Measurements from ENCODE around the gene CSF1.

The CSF1 gene

DNA sequence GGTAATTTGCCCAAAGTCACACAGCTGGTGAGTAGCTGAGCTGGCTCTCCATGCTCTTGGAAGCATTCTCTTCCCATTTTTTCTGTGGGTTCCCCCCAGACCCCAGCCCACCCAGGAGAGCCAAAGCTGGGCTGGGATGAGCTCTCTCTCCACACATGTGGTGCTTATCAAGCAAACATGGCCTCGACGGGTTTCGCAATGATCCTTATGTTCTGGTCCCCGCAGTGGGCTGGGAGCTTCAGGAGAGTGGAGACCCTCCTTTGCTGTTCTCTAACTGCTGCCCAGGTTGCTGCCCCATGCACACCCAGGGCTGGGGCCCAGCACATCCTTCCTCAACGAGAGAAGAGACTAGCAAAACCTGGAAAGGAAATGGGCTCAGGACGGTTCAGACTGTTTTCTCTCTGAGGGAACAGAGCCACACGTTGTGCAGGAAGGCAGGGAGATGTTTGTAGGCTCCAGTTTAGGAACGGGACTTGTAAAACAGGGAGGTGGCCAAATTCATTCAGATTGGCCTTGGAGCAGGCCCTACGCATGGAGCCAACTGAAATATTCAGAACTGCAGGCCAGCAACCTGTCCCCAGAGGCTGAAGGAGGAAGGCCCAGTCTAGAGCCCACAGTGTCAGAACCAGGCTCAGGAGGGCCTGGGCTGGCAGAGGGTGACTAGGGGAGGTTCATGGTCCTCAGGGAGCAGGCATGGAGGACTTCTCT is 27.2 kb upstream of the CSF1 start:
- DNase-seq, result no peak

DNA sequence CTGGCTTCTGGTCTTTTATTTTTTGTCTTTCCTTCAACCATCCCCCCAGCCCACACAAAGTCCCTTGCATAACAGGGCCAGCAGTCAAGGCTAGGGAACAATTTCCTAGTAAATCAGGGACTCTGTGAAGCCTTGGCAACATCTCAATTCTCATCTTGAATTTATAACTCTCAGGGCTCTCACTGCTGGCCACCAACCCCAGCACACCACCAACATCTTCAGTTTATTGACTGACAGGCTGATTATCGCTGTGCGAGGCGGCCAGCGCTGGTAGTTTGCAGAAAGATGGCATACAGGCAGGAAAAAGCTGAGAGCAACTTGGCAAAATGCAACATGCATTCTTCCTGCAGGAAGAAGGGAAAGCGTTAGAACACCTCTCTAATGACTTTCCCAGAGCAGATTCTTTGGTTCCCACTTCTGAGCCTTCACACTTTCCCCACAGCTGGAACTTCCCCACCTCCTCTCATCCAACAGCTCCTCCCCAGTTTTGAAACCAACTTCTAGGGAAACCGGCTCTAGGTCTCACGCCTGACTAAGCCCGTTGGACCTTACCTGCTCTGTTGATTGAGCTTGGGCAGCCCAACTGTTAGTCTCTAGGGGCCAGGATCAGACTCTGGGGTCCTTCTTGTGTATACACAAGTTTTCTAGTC is 26.3 kb upstream of the CSF1 start:
- DNase-seq, result no peak

- DNase-seq, result no peak
These were observed 25.1 kb upstream of the CSF1 start for GRCh38 chr1:109885589-109885988.

GRCh38 chr1:109886827-109887226 is 23.8 kb upstream of the CSF1 start:
- DNase-seq, result no peak

DNA sequence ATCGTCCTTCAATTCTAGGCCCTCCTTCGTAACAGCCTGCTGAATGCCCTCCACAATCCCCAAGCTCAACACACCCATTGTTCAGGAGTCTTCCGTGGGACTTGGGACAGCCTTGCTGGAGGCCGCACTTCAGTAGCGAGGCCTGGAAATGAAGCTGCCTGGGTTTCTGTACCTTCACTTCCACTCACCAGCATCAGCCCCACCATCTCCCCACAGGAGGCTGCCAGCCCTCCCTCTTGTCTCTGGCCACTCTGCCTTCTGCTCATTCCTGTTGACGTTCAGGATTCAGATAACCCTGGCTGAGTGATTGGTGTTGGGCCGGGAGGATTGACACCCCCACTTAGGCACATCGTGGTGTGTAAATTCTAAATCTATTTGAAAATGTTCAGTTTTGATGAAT is 23.4 kb upstream of the CSF1 start:
- no peak for DNase-seq

DNA sequence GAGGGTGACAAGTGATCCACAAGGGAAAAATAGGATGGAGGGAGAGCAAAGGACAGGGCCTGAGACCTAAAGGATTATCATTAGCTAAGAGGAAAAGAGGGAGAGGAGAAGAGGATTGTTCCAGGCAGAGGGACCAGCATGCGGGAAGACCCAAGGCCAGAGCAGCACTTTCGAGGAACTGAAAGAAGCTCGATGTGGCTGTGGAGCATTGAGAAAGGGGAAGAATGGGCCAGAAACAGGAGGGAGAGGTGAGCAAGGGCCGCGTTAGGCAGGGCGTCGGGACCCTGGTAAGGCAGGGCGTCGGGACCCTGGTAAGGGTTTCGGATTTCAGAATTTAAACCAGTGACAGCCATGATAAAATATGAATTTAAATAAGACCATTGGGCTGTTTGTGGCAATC is 22.8 kb upstream of the CSF1 start:
- DNase-seq, result no peak

DNA sequence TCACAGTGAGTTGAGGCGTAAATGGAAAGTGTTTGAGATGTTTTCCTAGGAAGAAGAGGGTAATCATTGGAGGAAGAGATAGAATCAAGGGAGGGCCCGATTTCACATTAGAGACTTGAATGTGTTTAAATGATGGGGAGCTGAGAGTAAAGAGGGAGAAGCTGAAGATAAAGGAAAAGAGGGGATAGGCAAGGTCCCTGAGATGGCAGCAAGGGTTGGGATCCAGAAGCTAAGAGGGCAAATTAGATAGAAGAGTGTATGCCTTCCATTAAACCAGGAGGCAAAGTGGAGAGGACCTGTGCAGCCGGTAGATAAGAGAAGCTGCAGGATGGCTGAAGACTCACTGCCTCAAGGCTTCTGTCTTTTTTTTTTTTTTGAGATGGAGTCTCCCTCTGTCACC is 21.6 kb upstream of the CSF1 start:
- DNase-seq, result no peak

DNA sequence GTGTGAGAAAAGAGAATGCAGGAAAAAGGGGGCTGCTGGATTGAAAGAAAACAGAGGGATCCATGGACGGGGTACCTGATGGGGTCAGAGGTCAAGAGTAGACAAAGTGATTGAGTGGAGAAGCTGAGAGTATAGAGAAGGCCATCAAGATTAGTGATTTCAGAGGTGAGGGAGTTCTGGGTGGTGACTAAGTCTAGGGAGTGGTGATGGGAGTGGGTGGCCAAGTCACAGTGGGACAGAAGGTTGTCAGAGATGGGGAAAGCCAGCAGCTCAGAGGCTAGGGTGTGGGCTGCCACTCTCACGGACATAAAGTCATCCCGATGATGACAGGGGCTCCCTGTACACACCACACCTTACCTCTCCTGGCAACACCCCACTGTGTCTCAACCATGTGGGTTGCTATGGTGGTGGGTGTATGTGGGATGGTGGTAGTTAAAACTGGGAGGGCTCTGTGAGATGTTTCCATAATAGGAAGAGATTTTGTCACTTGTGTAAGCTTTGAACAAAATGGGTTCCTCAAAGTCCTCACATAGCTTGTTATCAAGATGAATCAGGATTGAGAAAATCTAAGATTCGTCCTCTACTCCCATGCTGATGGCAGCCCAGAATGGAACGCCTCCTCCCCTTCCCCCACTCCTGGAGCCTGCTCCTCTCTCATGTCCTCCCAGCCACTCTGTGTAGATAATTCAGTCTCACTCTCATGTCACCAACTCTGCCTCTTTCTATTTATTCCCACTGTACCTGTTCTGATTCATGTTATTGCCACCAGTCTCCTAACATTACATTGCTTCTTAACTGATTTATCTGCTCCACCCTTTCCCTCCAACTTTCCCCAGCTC is 20.3 kb upstream of the CSF1 start:
- DNase-seq, result no peak

DNA sequence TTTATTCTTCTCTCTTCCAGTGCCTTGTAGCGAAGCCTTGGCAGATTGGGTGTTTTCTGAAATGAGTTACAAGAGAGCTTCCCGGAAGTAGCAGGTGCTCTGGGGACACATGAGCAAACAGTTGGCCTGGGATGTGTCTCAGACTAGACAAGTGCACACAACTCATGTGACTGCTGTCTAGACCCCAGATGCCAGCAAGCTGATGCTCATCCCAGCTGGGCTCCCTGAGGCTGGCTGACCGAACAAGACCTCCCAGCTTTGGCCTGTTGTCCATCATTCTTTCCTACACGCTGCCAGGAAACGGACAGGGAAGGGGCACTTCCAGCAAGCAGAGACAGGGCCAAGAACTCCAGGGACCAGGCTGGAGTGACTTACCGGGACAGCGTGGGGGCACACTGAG is 18.7 kb upstream of the CSF1 start:
- no peak for DNase-seq

DNA sequence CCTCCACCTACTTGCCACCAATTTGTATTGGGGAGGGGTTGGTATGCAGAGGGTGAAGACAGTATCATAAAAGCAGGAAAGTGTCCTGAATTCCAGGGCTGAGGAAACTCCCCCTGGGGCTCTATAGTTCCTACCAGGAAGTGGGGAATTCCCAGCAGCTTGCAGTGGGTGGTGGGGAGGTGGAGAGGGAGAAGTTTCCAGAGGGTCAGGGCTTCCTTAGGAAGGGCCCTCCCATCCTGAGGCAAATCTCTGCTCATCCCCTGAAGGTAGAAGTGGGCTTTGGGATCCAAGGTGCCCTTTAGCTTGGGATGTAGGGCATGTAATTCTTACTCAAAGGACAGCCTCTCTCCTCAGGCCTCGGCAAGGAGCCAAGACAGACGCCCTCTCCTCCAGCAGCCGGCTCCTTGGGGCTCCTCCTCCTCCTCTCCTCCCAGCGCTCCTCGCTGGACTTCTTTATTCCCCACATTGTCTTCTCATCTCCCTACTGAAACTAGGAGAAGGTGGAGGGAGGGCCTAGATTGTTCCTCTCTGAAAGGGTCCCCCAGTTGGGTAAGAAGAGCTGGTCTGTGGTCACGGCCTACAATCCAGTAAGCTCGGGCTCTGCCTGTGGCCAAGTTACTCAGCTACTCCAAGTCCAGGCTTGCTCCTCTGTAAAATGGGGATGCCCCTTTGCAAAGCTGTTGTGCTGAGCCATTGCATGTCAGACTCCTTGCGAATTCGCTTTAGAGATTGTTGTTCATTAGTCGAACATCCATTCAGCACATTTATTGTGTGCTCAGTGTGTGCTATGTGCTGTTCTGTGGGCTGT is 17.9 kb upstream of the CSF1 start:
- no peak for DNase-seq

GRCh38 chr1:109893532-109894171 is 17.0 kb upstream of the CSF1 start:
- no peak for DNase-seq

DNA sequence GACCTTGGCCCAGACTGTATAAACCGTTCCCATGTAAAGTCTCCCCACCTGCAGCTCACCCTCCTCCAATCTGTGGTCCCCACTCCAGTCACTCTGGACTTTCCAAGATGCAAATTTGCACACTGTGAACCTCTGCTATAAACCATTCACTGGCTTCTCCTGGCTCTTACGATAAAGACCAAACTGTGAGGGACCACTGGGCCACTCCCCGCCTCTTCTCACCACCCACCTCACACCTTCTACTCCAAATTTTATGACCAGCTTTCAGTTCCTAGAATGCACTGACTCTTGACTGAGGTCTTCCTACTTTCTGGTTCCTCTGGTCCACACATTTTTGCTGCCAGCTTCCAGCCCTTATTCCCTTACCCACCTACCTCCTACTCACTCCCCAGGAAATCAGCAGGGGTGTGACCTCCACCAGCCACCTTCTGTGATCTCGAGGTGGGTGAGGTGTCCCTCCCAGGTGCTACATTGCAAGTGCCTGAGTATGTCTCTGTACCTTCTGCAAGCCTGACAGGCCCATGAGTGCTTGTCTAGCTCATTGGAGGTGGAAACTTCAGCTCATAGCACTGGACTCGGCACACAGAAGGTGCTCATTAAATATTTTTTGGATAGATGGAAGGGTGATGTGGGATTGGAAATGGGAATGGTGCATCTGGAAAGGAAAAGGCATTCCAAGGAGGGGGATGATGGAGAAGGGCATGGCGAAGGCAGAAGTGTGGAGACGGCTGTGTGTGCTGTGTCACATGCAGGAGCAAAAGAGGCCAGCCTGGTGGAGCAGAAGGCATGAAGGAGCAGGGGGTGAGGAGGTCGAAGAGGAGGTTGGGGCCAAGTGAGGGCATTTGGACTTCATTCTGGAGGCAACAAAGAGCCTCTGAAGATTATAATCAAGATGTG is 15.6 kb upstream of the CSF1 start:
- DNase-seq, result no peak

DNA sequence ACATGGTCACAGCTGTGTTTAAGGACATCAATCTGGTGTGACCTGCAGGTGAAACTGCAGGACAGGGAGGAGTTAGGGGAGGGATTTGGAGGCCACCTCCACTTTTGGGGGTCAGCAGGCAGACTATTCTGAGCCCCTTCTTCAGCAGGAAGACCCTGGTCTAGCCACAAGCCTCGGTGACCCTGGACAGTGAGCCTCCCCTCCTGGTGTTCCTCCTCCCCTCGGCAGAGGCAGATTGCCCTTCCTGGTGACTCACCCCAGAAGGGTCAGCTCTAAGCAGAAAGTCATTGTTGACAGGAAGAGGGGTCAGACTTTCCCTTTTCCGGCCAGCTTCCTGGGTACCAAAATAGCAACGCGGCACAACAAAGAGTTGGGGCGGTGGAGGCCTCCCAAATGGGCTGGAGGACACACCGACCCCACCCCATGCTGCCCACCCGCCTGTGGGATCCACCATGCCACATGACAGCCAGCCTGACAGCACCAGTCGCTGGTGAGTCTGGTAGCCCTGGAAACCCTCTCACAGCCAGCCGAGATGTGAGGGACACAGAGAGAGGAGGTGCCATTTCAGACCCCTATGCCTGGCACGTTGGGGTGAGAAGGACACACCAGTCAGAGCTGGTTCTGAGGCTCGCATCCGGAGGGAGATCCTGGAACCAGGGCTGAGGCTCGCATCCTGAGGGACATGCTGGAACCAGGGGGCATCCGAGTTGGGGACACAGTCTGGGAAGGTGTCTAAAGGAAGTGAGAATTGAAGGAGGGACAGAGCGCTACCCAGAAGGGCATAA is 14.7 kb upstream of the CSF1 start:
- DNase-seq, result no peak

- DNase-seq, result no peak
These were observed 14.0 kb upstream of the CSF1 start for GRCh38 chr1:109896681-109897080.

DNA sequence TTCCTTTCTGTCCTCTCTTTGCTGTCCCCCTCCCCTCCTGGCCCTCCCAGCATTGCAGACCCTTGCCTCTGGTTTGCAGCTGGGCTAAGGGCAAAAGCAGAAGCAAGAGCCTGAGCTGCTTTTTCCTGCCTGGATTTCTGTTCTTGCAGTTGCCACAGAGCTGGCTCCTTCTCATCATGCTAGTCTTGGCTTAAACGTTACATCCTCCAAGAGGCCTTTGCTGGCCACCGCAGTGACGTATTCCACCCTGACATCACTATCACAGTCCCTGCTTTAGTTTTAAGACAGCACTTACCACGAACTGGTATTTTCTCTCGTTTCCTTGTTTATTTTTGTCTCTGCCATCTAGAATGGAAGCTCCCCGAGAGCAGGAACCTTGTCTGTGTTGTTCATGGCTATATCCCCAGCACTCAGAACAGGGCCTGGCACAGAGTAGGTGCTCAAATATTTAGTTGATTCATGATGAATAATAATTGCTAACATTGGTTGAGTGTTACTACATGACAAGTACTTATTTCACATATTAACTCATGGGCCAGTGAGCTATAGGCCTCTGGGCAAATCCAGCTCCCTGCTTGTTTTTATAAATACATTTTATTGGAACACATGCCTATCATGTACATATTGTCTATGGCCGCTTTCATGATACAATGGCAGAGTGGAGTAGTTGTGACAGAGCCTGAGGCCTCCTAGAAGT is 13.2 kb upstream of the CSF1 start:
- no peak for DNase-seq

DNA sequence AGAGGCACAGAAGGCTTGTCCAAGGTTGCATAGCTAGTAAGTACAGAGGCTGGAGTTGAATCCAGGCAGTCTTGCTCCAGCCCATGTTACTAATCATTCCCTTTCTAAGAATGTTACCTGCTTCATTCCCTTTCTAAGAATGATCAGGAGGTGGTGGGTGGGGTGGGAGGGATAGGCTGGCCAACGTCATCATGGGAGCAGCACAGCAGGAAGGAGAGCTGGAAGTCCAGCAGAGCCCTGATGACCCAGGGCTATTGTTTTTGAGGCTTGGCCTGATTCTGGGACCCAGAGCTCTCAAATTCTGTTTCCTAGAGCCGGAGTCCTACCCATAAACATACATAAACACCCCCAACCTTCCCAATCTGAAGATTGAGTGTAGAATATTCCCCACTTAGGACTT is 11.8 kb upstream of the CSF1 start:
- DNase-seq, result no peak

- no peak for DNase-seq
These were observed 9.5 kb upstream of the CSF1 start for GRCh38 chr1:109901141-109901523.

- DNase-seq, result no peak
These were observed 9.0 kb upstream of the CSF1 start for GRCh38 chr1:109901524-109902145.

- DNase-seq, result no peak
These were observed 8.3 kb upstream of the CSF1 start for GRCh38 chr1:109902204-109902985.

Measured in NCI-H510A (cell line).